ENCODE data around the gene PLXNA4. TPM values are rescaled to one million over a fixed set of nuclear protein-coding genes. Genes with fewer than 3 reads are reported as not detected.

PLXNA4 gene
- polyA plus RNA-seq, 2 of the 4 experiments (the other 2 are of a cell fraction): 0.12 to 0.34 TPM

DNA sequence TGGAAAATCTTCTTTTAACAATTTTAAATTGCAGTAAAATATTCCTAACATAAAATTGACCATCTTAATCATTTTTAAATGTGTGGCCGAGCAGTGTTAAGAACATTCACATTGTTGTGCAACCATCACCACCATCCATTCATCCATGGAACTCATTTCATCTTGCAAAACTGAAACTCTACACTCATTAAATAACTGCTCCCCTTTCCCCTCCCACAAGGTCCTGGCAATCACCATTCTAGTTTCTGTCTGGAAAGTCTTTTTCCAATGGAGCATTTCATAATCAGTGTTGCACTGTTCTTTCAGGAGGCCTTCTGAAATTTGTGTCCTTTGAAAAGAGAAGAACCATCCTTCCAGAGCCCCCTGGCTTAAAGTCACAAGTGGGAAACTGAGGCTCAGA is 233.1 kb downstream of the PLXNA4 start:
- TF ChIP-seq NPAS2 (CRISPR knock-in tag; IDR thresholded peaks at IDR 0.05; ENCODE audit: borderline replicate concordance): no peak
- Histone ChIP-seq H3K9me3 (no peaks in the 10 kb centered on the region), H3K4me2 (no peak overlapping the region), H3K4me1 (no peaks in the 10 kb centered on the region), H3K27ac (no peak overlapping the region), H3K4me3 (no peak overlapping the region)
- ATAC-seq (no peak), DNase-seq (ENCODE audit: low read depth in 1 of 2, low spot score in 1 of 2) (no peak), FAIRE-seq (no peak)
- ChIA-PET POLR2A (no interaction called here), CTCF (no interaction called here)
- 91% methylated on average over 1 of the region's 1 CpG for WGBS (ENCODE audit: missing lambda C conversion rate)

DNA sequence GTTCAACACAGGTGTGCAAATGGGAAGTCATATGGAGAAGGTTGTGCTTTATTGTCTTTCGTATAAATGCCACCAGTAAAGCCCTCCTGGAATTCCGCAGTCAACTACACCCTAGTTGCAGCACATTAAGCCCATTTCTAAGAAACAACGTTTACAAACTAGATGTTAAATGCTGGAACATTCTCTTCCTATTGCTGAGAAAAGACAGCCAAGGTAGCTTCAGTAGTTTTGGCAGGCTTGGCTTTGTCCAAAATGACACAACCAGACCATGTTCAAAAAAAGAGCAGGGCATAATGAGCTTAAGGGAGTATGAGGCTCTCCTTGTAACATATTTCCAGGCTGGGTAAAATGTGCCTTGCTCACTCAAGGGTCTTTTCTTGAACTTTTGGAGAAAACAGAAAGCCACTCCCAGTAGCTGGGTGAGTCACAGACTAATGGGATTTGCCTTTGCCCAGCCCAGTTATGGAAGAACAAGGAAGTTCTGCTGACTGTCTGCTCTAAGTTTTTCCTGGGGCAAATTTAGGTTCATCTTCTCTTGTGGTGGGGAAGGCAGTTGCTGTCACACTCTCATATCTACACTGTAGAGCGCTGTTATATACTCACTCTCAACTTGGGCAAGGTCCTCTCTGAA is 238.7 kb downstream of the PLXNA4 start:
- no peak for FAIRE-seq
- CTCF ChIA-PET: interaction anchor here (2.0 kb wide), 2 partner anchors 18 to 61 kb away, joined by 4 to 14 read pairs; no protein-coding TSS in a partner anchor

DNA sequence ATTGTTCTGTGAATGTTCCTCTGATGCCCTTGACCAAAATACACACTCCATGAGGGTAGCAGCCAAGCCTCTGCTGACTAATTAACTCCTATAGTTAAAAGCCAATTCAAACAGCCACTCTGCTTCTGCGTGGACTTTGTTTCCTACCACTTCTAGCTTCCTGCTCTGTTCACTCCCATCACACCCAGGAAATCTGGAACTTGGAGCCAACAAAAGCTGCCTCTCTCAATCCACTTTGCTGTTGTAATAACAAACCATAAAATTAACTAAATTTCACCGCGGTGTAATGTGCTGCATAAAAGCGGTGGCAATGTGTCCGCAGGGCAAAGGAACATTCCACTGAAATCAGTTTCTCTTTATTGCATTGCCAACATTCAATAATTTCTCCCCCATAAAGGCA is 239.5 kb downstream of the PLXNA4 start:
- 73% methylated on average over 5 of the region's 5 CpGs for WGBS (ENCODE audit: missing lambda C conversion rate)
- POLR2A ChIA-PET: interaction anchor here (0.6 kb wide), 1 partner anchor 1980 kb away, joined by 3 read pairs; the partner anchor contains the start of gene SLC35B4
- no peak for DNase-seq (ENCODE audit: low read depth in 1 of 2, low spot score in 1 of 2)
- H3K9me3 ChIP-seq: no peaks in the 10 kb centered on the region
- no peak overlapping the region for H3K4me2 ChIP-seq
- CTCF ChIA-PET: interaction anchor here (1.0 to 2.0 kb wide), 4 partner anchors 18 to 475 kb away, joined by 3 to 14 read pairs (median 4); no protein-coding TSS in a partner anchor
- no peak for FAIRE-seq
- TF ChIP-seq, protein P1, sequence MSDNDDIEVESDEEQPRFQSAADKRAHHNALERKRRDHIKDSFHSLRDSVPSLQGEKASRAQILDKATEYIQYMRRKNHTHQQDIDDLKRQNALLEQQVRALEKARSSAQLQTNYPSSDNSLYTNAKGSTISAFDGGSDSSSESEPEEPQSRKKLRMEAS (IDR thresholded peaks at IDR 0.05): no peak
- TF ChIP-seq, protein P2, sequence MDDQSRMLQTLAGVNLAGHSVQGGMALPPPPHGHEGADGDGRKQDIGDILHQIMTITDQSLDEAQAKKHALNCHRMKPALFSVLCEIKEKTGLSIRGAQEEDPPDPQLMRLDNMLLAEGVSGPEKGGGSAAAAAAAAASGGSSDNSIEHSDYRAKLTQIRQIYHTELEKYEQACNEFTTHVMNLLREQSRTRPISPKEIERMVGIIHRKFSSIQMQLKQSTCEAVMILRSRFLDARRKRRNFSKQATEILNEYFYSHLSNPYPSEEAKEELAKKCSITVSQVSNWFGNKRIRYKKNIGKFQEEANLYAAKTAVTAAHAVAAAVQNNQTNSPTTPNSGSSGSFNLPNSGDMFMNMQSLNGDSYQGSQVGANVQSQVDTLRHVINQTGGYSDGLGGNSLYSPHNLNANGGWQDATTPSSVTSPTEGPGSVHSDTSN (IDR thresholded peaks at IDR 0.05): no peak
- no peak for ATAC-seq
- H3K27ac ChIP-seq: no peak overlapping the region
- no peak overlapping the region for H3K4me3 ChIP-seq
- H3K4me1 ChIP-seq: no peaks in the 10 kb centered on the region

More for the DNA sequence above, 238.7 kb downstream of the PLXNA4 start:
- H3K4me2 ChIP-seq: no peak overlapping the region
- 51% methylated on average over 4 of the region's 4 CpGs for whole genome bisulfite sequencing (ENCODE audit: missing lambda C conversion rate)
- H3K9me3 ChIP-seq: no peaks in the 10 kb centered on the region
- no peak for TF ChIP-seq CEBPB (IDR thresholded peaks at IDR 0.05)
- no peak for TF ChIP-seq RARB (CRISPR knock-in tag; IDR thresholded peaks at IDR 0.05)
- no peak for TF ChIP-seq HOXB13 (CRISPR knock-in tag; IDR thresholded peaks at IDR 0.05; ENCODE audit: low read depth)
- TF ChIP-seq, protein P3, sequence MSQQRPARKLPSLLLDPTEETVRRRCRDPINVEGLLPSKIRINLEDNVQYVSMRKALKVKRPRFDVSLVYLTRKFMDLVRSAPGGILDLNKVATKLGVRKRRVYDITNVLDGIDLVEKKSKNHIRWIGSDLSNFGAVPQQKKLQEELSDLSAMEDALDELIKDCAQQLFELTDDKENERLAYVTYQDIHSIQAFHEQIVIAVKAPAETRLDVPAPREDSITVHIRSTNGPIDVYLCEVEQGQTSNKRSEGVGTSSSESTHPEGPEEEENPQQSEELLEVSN (IDR thresholded peaks at IDR 0.05; ENCODE audit: borderline replicate concordance, low read depth): no peak
- TF ChIP-seq MYC (IDR thresholded peaks at IDR 0.05; ENCODE audit: borderline replicate concordance, low read length): no peak
- TF ChIP-seq, protein P4, sequence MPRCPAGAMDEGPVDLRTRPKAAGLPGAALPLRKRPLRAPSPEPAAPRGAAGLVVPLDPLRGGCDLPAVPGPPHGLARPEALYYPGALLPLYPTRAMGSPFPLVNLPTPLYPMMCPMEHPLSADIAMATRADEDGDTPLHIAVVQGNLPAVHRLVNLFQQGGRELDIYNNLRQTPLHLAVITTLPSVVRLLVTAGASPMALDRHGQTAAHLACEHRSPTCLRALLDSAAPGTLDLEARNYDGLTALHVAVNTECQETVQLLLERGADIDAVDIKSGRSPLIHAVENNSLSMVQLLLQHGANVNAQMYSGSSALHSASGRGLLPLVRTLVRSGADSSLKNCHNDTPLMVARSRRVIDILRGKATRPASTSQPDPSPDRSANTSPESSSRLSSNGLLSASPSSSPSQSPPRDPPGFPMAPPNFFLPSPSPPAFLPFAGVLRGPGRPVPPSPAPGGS (IDR thresholded peaks at IDR 0.05): no peak
- TF ChIP-seq ZNF302 (CRISPR knock-in tag; IDR thresholded peaks at IDR 0.05): no peak
- no peak for TF ChIP-seq BHLHE40 (IDR thresholded peaks at IDR 0.05; ENCODE audit: low read depth, low read length)
- no peak for TF ChIP-seq HOXA7 (CRISPR knock-in tag; IDR thresholded peaks at IDR 0.05)
- TF ChIP-seq JUNB (IDR thresholded peaks at IDR 0.05): no peak
- TF ChIP-seq GATA3 (IDR thresholded peaks at IDR 0.05; ENCODE audit: borderline replicate concordance): no peak
- TF ChIP-seq EHMT2 (IDR thresholded peaks at IDR 0.05; ENCODE audit: low read depth): no peak
- TF ChIP-seq KDM5A (IDR thresholded peaks at IDR 0.05): no peak
- no peak for TF ChIP-seq CBX8 (IDR thresholded peaks at IDR 0.05)
- no peak for TF ChIP-seq KDM1A (IDR thresholded peaks at IDR 0.05; ENCODE audit: low read depth)
- no peak for TF ChIP-seq TFCP2L1 (CRISPR knock-in tag; IDR thresholded peaks at IDR 0.05)
- no peak for TF ChIP-seq RNF2 (IDR thresholded peaks at IDR 0.05; ENCODE audit: borderline replicate concordance, low read depth)
- no peak for TF ChIP-seq JUN (IDR thresholded peaks at IDR 0.05)
- TF ChIP-seq FOSL2 (IDR thresholded peaks at IDR 0.05): no peak
- TF ChIP-seq FOSL2 (CRISPR knock-in tag; IDR thresholded peaks at IDR 0.05): no peak
- H3K4me3 ChIP-seq: no peak overlapping the region
- POLR2A ChIA-PET: interaction anchor here (0.6 kb wide), 1 partner anchor 1979 kb away, joined by 3 read pairs; the partner anchor contains the start of gene SLC35B4
- ATAC-seq: no peak
- no peaks in the 10 kb centered on the region for H3K4me1 ChIP-seq
- no peak for DNase-seq (ENCODE audit: low read depth in 1 of 2, low spot score in 1 of 2)
- no peak overlapping the region for H3K27ac ChIP-seq

Data from A549 (cell line).